ENCODE data around the gene CRHR2. TPM values are rescaled to one million over a fixed set of nuclear protein-coding genes. Genes with fewer than 3 reads are reported as not detected.
"Not testable (repeated sequence)": the region's sequence is repeated elsewhere in the genome, so short reads cannot be mapped to it uniquely, and the experiment has no call there.

Gene CRHR2
- total RNA-seq, 1 donor from 2014 or later = not detected

- DNase-seq (ENCODE audit: low read depth) = no peak
- no peak overlapping the region for H3K4me3 ChIP-seq (ENCODE audit: low read depth, low read length)
- no peak for TF ChIP-seq CTCF (conservative IDR thresholded peaks at IDR 0.05; ENCODE audit: low read depth, low read length)
These were observed 45.0 kb upstream of the CRHR2 start for GRCh38 chr7:30727061-30727945.

GRCh38 chr7:30726296-30727006, 44.2 kb upstream of the CRHR2 start:
- TF ChIP-seq CTCF (conservative IDR thresholded peaks at IDR 0.05; ENCODE audit: low read depth, low read length) = no peak
- DNase-seq (ENCODE audit: low read depth) = no peak
- H3K4me3 ChIP-seq (ENCODE audit: low read depth, low read length) = no peak overlapping the region

GRCh38 chr7:30723776-30724175, 41.5 kb upstream of the CRHR2 start:
- H3K4me3 ChIP-seq (ENCODE audit: low read depth, low read length) = no peak overlapping the region
- no peak for DNase-seq (ENCODE audit: low read depth)
- no peak for TF ChIP-seq CTCF (conservative IDR thresholded peaks at IDR 0.05; ENCODE audit: low read depth, low read length)

- H3K4me3 ChIP-seq (ENCODE audit: low read depth, low read length) = no peak overlapping the region
- no peak for DNase-seq (ENCODE audit: low read depth)
- no peak for TF ChIP-seq CTCF (conservative IDR thresholded peaks at IDR 0.05; ENCODE audit: low read depth, low read length)
These were observed 40.4 kb upstream of the CRHR2 start for GRCh38 chr7:30722671-30723070.

GRCh38 chr7:30722187-30722586, 39.9 kb upstream of the CRHR2 start:
- TF ChIP-seq CTCF (conservative IDR thresholded peaks at IDR 0.05; ENCODE audit: low read depth, low read length) = no peak
- no peak overlapping the region for H3K4me3 ChIP-seq (ENCODE audit: low read depth, low read length)
- DNase-seq (ENCODE audit: low read depth) = no peak

- no peak for DNase-seq (ENCODE audit: low read depth)
- TF ChIP-seq CTCF (conservative IDR thresholded peaks at IDR 0.05; ENCODE audit: low read depth, low read length) = no peak
- no peak overlapping the region for H3K4me3 ChIP-seq (ENCODE audit: low read depth, low read length)
These were observed 39.0 kb upstream of the CRHR2 start for GRCh38 chr7:30721211-30721610.

- not testable (repeated sequence) for DNase-seq (ENCODE audit: low read depth); H3K4me3 ChIP-seq (ENCODE audit: low read depth, low read length)
These were observed 37.2 kb upstream of the CRHR2 start for GRCh38 chr7:30719434-30719833.
